Measurements from ENCODE around the gene SLC37A4. TPM values are rescaled to one million over a fixed set of nuclear protein-coding genes. Genes with fewer than 3 reads are reported as not detected.
A peak's percentile ranks its signal among the peaks of the same experiment; 100 is the strongest.

Gene SLC37A4
- total and polyA plus RNA-seq, 2 of the 13 experiments (the other 11 are each of a cell fraction or from before 2014, with no cell fraction given), result 43.0 to 56.1 TPM

GRCh38 chr11:119057000-119057769 is 26.5 kb upstream of the SLC37A4 start, which contains the start of gene HYOU1 (continued):
- TF ChIP-seq HMGXB3 (CRISPR knock-in tag; IDR thresholded peaks at IDR 0.05; ENCODE audit: borderline replicate concordance) (no peak), MEIS2 (CRISPR knock-in tag; IDR thresholded peaks at IDR 0.05) (no peak), NFRKB (IDR thresholded peaks at IDR 0.05) (no peak), ATF5 (CRISPR knock-in tag; IDR thresholded peaks at IDR 0.05; ENCODE audit: low read depth) (no peak), ZNF691 (CRISPR knock-in tag; IDR thresholded peaks at IDR 0.05; ENCODE audit: borderline replicate concordance, low read depth) (no peak), ATRX (CRISPR knock-in tag; IDR thresholded peaks at IDR 0.05; ENCODE audit: borderline replicate concordance) (no peak), NFIB (CRISPR knock-in tag; IDR thresholded peaks at IDR 0.05; ENCODE audit: borderline replicate concordance) (no peak), ZEB1 (IDR thresholded peaks at IDR 0.05; ENCODE audit: insufficient replicate concordance, low read depth) (peak; percentile 74)
- TF ChIP-seq, protein P1, sequence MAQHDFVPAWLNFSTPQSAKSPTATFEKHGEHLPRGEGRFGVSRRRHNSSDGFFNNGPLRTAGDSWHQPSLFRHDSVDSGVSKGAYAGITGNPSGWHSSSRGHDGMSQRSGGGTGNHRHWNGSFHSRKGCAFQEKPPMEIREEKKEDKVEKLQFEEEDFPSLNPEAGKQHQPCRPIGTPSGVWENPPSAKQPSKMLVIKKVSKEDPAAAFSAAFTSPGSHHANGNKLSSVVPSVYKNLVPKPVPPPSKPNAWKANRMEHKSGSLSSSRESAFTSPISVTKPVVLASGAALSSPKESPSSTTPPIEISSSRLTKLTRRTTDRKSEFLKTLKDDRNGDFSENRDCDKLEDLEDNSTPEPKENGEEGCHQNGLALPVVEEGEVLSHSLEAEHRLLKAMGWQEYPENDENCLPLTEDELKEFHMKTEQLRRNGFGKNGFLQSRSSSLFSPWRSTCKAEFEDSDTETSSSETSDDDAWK (CRISPR knock-in tag; IDR thresholded peaks at IDR 0.05), result no peak
- TF ChIP-seq, protein P2, sequence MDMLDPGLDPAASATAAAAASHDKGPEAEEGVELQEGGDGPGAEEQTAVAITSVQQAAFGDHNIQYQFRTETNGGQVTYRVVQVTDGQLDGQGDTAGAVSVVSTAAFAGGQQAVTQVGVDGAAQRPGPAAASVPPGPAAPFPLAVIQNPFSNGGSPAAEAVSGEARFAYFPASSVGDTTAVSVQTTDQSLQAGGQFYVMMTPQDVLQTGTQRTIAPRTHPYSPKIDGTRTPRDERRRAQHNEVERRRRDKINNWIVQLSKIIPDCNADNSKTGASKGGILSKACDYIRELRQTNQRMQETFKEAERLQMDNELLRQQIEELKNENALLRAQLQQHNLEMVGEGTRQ (IDR thresholded peaks at IDR 0.05; ENCODE audit: low read depth, low read length), result no peak
- TF ChIP-seq, protein P2 (CRISPR knock-in tag; IDR thresholded peaks at IDR 0.05; ENCODE audit: borderline replicate concordance), result no peak
- TF ChIP-seq, protein P3, sequence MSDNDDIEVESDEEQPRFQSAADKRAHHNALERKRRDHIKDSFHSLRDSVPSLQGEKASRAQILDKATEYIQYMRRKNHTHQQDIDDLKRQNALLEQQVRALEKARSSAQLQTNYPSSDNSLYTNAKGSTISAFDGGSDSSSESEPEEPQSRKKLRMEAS (IDR thresholded peaks at IDR 0.05), result peak; percentile 79
- TF ChIP-seq, protein P4, sequence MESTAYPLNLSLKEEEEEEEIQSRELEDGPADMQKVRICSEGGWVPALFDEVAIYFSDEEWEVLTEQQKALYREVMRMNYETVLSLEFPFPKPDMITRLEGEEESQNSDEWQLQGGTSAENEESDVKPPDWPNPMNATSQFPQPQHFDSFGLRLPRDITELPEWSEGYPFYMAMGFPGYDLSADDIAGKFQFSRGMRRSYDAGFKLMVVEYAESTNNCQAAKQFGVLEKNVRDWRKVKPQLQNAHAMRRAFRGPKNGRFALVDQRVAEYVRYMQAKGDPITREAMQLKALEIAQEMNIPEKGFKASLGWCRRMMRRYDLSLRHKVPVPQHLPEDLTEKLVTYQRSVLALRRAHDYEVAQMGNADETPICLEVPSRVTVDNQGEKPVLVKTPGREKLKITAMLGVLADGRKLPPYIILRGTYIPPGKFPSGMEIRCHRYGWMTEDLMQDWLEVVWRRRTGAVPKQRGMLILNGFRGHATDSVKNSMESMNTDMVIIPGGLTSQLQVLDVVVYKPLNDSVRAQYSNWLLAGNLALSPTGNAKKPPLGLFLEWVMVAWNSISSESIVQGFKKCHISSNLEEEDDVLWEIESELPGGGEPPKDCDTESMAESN (CRISPR knock-in tag; conservative IDR thresholded peaks at IDR 0.05), result no peak

Data from HepG2 (cell line).